ENCODE data around the gene VARS1.

The VARS1 gene

DNA sequence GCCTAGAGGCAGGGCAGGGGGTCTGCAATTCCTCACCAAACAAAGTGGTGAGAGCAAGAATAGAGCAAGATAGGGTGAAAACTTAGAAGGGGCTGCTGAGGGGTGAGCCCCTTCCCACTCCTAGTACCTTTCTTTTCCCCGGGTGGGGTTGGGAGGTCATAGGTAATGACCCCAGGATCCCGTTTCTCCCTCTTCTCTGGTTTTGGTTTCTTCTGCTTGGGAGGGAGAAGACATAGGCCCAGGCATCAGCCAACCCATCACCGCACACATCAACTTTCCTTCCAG, 3.5 kb downstream of the VARS1 start:
- no peak for DNase-seq

DNA sequence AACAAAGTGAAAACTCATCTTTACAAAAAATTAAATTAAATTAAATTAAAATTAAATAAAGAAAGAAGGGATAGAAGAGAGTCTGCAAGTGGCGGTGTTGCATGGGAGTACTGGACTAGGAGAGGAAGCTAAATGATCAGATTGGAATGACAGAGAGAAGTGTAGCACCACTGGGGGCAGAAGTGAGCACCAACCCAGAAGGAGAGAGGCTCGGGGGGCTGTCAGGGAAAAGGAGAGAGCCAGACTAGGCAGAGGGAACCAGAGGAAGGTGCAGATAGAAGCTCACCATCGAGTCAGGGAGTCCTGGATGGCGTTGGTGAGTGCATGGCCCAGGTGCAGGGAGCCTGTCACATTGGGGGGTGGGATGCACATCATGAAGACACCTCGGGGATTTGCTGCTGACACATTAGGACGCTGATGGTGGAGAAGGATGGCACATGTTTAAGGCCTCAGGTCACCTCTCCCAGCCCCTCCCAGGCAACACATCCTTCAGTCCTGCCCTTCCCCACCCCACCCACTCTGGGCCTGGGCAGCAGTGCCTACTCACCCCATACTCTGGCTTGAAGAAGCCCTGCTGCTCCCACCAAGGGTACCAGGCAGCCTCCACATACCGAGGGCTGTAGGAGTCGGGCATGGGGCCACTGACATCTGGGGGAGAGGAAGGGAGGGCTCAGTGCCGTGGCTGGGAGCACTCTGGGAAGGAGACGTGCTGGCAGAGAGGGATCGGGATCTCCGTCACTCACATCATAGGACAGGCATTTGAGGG, 4.0 kb downstream of the VARS1 start:
- DNase-seq = no peak

GRCh38 chr6:31785475-31785874, 10.1 kb downstream of the VARS1 start:
- DNase-seq = no peak

GRCh38 chr6:31784098-31784925, 11.2 kb downstream of the VARS1 start:
- DNase-seq = no peak

GRCh38 chr6:31782126-31782855, 13.3 kb downstream of the VARS1 start:
- DNase-seq = no peak

- DNase-seq = no peak
Observed at GRCh38 chr6:31781244-31782125, 14.1 kb downstream of the VARS1 start.

DNA sequence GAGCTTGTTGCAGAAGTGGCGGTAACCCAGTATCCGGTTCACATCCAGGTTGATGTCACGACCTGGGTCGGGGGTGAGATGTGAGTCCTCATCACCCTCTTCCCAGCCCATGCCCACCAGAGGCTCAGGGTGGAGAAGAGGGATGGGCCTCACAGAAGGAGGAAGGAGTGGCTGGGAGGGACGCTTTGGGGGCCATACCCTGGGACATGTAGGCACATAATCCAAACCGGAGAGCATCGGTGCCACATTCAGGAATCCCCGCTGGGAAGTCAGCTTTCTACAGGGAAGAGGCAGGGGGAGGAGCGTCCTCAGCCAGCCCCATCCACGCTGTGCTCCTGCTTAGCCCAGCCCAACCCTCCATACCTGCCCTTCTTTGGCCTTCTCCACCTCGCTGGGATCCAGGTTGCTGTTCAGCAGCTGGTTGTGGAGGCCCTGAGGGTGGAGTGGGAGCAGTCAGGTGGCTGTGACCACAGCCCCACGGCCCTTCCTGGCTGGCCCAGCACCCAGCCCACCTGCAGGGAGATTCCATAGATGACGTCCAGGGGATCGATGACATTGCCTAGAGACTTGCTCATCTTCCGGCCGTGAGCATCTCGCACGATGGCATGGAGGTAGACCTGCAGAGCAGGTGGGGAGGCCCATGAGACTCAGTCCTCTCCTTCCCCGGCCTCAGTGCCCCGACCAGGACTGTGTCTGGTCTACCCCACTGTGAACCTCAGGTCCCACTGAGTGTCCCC, 14.9 kb downstream of the VARS1 start:
- no peak for DNase-seq

DNA sequence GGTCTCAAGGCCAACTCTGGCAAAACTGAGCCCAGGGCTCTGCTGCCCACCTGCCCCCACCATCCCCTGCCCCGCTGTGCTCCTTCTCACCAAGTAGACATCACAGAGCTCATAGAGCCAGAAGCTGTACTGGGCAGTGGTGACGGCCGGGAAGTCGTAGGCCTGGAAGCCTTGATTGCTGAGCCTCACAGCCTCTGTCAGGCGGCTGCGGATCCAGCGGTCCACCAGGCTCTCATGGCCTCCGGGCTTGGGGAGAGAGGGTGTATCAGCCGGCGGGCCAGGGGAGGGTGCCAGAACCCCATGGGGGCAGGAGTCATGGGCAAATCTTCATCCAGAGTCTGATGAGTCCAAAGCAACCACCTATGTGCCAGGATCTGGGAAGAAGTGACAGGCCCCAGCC, 15.6 kb downstream of the VARS1 start:
- DNase-seq = no peak

DNA sequence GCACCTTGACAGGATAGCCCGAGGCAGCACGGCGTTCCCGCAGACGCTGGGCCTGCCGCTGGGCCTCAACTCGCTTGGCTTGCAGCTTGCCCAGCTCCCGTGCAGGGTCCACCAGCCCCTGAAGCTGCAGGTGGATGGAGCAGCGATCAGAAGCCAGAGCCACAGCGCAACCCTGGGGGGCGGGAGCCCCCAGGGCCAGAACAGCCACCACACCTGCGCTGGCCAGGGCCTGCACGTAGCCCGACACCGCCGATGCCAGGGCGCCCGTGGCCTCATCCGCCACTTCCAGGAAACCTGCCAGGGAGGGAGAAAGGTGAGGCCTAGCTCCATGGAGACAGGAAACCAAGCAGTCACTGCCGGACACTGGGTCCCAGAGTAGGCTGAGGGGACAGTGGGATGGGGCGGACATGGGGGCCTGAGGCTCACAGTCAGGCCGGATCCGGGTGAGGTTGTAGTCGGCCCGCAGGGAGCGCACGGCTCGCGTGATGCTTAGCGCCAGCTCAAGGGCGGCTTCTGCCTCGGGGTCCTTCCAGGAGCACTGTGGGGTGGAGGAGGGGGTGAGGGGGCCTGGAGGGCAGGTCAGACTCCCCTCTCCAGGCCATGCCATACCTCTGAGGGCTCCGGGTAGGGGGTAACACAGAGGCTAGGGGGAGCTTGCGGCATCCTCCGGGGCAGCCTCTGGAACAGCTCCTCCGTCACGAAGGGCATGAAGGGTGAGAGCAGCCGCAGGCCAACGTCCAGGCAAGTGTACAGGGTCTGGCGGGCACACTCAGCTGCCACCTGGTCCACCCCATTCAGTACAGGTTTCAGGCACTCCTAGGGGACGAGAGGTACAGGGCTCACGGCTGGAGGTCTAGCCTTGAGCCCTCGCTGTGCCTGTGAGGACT, 16.3 kb downstream of the VARS1 start:
- DNase-seq = no peak

GRCh38 chr6:31778193-31778592, 17.4 kb downstream of the VARS1 start:
- no peak for DNase-seq

GRCh38 chr6:31777667-31778050, 17.9 kb downstream of the VARS1 start:
- DNase-seq = no peak

DNA sequence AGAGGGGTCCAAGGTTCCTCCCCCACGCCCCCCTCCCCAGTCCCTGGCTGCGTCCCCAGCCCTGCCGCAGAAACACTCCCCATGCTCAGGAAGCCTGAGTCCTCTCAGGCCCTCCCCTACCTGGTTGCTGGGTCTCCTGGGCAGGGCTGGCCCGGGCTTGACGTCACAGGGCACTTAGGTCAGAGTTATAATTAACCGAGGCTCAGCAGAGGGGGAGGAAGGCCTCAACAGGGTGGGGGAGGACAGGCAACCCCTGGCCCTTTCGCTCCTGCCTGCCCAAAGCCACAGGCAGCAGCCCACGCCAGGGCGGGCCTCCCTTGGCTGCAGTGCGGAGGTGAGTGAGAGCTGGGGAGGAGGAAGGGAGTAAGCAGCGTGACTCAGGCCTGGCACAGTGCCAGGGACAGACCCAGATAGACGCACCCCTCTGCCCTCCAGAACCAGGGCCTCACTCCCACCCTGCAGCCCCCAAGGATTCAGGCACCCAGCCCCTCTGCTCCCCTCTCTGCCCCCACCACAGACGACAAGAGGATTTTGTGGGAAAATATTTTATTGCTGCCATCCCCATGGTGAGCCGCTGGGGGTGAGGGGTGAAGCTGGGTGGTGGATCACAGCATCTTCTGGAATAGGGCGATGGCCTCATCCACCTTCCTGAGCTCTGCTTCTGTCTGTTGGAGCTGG, 18.4 kb downstream of the VARS1 start, which contains the start of gene VWA7:
Gene VWA7 (minus strand): TSS at position 340 of the 678 bp plus-strand sequence. CDS start 549 bp downstream, outside the sequence.
- DNase-seq = peak; percentile 56

- DNase-seq = no peak
Observed at GRCh38 chr6:31776485-31776988, 19.0 kb downstream of the VARS1 start.

GRCh38 chr6:31775633-31776484, 19.7 kb downstream of the VARS1 start:
- no peak for DNase-seq

DNA sequence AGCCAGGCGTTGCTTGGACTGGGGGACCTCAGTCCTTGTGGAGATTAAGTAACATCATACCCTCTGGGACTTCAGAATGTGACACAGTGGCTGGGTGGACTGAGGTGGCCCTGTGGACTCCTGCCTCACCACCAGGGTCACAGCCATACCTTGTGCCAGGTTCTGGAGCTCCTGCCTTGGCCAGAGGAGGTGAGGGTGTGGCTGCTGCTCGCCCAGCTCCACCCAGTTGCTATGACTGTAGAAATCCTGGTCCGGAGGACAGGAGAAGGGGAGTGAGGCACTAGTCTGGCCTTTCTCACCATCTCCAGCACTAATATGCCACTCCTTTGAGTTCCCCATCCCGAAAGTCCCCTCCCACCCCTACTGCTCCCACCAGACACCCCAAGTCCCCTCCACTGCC, 20.4 kb downstream of the VARS1 start:
- DNase-seq = no peak

DNA sequence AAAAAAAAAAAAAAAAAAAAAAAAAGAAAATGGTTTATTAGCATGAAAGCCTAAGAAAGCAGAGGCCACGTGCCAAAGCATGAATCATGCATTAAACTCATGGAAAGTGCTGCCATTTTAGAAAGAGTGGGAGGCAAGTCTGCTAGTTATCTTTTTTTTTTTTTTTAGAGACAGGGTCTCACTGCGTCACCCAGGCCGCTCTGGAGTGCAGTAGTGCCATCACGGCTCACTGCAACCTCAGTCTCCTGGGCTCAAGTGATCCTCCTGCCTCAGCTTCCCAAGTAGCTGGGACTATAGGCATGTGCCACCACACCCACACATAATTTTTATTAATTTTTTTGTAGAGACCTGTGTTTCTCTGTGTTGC, 23.6 kb downstream of the VARS1 start:
- DNase-seq = no peak

- DNase-seq = no peak
Observed at GRCh38 chr6:31770860-31771259, 24.7 kb downstream of the VARS1 start.

DNA sequence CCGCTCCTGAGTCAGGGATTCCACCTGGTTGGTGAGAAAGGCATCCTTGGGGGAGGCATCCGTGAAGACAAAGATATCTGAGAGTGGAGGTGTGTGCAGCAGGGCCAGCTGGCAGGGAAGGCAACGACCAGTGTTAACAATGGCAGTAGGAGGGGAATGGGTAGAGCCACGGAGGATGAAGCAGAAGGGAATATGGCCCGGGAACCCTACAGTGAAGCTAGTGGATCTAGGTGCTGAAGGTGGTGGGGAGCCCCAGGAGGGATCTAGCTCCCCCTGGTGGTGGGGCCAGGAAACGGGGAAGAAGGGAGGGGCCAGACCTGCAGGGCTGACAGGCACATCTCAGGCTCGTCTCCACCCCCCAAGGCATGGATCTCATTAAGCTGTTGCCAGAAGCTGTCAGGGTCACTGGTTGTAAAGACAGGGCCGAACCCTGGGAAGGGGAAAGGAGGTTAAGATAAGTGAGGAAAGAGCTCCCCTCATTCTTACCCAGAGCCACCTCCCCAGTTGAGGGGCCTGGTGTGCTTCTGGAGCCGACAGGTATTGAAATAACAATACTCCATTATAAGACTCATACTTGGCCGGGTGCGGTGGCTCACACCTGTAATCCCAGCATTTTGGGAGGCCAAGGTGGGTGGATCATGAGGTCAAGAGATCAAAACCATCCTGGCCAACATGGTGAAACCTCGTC, 25.7 kb downstream of the VARS1 start:
- peak; percentile 68 for DNase-seq

All from activated CD4-positive, alpha-beta T cell treated with anti-CD3 and anti-CD28 coated beads for 1 hour (primary cell).